ENCODE data around the gene NPRL2.

The NPRL2 gene

DNA sequence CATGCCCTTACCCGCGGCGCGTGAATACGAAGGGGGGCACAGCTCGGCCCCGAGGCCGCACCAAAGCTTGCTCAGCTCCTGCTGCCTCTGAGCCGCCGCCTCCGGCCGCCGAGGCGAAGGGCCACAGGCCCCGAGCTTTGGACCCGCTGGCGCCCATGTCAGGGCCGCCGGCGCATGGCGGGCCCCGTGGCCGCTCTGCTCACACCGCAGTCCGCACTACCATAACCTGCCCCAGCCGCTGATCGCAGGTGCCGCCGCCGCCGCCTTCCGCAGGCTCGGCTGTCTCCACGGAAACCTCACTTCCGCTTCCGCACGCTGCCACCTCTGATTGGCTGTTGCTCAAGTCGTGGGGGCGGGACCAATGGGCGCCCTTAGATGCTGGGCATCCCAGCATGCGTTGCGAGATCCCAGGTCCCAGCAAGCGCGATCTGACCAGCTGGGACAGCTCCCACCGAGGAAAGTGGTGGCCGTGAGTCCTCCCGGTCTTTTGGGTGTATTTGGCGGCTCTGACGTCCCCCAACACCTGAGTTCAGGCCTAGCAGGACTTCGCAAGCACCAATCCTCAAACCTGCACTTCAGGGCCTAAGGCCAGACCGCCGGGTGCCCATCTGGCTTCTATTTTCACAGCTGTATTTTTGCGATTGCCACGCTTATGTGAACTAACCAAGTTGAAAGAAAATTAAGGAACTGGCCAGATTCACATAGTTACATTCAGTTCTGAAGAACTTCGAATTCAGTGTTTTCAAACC lies 22.5 kb downstream of the NPRL2 start, which contains the start of gene TUSC2:
Gene TUSC2 (minus strand): TSS at position 281 of the 749 bp plus-strand sequence. CDS start 124 bp downstream, at position 157.
- no peak for DNase-seq (ENCODE audit: low read depth, low spot score)

GRCh38 chr3:50327129-50327528 lies 23.4 kb downstream of the NPRL2 start:
- no peak for DNase-seq (ENCODE audit: low read depth, low spot score)

DNA sequence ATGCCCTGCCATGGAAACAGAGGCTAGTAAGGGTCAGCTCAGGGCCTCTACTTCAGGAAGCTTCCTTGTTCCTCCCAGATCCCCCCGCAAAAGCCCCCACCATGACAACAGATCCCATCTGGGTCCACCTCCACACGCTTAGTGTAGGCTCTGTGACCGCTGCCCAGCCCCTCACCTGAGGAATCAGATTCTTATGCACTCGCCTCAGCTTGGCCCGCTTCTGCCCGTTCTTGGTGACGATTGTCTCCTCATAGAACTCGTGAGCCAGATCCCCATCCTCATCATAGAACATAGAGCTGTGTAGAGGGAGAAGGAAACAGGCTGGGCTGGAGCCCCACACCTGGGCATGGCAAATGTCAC lies 24.4 kb downstream of the NPRL2 start:
- no peak for DNase-seq (ENCODE audit: low read depth, low spot score)

DNA sequence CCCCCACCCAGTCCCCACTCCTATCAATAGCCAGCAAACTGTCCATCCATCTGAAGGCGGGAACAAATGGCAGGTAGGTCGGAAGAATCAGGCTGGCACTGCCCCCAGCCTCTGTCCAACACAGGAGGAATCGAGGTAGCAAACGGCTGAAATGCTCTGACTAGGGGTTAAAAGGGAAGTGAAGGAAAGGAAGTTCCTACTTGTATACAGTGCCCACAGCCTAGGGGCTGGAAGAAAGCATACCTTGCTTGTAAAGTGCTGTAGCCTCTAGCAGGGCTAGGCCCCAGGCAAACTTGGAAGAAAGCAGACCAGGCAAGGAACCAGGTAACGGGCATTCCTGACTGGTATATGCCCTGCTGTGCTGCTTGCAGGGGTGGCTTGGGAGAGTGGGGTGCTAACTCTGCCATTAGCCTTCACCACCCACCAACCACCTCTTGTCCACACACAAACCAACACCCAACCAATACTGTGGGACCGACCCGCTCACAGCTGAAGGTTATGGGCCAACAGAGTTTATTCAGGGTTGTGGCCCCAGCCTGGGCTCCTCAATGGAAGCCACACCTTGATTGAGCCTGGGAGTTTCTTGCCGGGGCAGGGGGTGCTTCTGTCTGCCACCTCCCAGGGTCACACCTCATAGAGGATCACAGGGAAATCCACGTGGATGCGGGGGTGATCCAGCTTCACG lies 24.9 kb downstream of the NPRL2 start:
- DNase-seq (ENCODE audit: low read depth, low spot score), result no peak

- DNase-seq (ENCODE audit: low read depth, low spot score), result no peak
Measured at GRCh38 chr3:50325113-50325480, 25.5 kb downstream of the NPRL2 start.

DNA sequence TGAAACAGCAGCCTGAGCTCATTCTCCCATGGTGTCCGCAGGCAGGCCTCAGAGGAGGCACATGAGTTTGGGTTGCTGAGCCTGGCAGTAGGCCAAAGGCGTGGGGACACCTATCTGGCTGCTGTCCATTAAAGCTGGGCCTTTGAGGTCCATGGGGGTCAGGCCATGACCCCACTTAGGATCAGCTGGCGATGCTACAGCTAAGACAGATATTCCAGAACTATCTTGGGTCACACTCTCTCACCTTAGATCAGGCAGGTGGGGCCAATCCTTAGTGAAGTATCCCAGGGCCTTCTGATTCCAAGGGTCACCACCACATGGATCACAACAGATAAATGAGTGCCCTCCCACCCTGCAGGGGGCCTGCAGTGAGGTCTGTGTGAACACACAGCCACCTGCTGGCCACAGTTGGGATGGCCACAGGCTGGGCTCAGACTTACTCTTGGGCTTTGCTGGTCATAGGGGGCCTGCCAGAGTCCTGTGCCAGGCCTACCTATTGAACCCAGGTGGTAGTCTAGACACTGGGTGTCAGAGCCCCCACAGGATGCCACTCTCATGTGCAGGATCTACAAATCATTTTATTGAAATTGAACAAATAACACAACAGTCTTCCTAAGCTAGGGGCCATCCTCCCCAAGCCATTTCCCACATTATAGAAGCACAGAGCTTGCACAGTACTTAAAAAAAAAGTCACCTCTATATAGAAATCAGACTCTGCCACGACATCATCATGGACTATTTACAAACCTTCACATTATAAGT lies 26.0 kb downstream of the NPRL2 start:
- DNase-seq (ENCODE audit: low read depth, low spot score), result no peak

DNA sequence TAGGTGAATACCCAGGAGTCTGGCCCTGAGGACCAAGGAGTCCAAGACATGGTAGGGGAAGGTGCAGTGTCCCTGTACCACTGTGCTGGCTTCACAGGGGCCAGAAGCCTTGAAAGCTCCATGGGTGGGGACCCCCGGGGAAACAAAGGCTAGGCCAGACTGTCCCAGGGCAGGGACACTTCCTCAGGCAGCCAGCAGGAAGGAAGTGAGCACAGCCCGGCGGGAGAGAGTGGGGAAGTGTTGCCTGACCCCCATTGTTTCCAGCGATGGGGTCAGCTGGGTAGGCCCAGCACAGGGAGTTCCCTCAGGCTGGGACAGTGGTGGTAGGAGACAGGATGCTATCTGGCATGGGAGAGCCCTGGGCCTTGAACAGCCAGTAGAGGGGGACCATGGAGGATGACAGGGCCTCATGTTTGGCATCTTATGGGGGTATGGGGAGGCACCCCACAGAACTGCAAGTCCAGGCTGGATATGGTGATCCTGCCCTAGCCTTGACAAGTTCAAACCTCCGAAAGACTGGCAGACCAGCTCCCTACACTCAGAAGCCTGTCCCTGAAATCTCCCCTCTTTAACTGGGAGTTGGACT lies 26.9 kb downstream of the NPRL2 start:
- DNase-seq (ENCODE audit: low read depth, low spot score), result no peak

DNA sequence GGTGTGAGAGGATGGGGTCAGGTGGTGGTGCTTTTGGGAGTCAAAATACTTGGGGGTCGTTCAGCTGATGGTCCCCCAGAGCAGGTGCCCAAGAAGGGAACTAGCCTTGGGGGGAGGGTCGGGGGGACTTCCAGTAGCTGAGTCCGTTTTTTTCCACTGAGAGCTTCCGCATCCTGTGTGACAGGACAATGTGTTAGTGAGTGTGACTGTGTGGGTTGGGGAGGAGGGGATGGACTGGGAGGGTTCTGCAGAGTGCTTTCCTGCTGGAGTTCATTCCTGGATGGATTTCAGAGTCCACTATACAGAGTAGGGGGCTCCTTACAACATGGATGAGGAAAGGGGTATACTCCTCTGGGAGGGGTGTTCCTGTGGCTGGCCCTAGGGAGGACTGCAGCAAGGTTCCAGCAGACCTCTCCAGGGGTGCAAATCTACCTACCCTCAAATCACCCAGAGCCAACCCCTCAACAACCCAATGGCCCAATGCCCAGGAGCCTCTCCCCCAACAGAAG lies 27.4 kb downstream of the NPRL2 start:
- DNase-seq (ENCODE audit: low read depth, low spot score), result no peak

DNA sequence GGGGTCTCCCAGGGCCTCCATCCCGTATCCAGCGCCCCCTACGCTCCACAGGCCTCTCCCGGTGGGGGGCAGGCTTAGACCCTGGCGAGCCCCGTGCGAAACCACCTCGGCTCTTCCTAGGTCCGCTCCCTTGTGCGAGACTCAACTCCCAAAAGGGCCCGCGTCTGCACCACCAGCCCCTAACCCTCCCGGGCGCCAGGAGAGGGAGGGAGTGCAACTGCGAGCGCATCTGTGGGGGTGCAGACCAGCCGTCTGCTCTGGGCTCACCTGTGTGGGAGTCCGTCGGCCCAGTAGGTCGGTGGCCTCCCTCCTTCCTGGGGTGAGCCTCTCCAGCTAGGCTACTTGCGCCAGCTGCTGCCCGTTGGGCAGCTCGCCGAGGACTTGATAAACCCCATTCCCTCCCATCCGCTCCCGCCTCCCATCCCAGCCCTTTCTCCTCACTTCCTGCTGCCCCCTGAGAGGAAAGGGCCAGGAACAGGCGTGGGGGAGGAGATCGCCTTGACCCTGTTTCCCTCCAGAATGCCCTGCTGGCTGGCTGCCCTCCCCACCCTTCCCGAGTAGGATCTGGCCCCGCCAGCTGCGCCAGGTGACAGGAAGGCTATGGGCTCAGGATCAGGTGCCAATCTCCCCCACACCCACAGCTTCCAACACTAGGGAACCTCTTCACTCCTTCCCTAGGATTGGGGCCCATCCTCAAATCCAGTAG lies 28.0 kb downstream of the NPRL2 start, which contains the start of gene HYAL2:
Gene HYAL2 (minus strand): TSS at position 360 of the 706 bp plus-strand sequence. CDS start 2,256 bp downstream, outside the sequence.
- DNase-seq (ENCODE audit: low read depth, low spot score), result no peak

DNA sequence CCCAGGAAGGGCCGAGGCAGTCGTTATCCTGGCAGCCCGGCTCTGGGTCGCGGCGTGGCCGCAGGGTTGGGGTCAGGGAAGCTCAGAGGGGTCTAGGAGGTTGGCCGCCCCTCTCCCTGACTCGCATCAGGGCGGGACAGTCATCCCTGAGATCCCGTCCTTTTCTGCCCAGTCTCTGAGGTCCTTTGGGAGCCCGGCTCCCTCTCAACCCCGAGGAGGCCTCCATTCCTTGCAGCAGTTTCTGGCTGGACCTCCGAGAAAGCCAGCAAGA lies 28.5 kb downstream of the NPRL2 start:
- DNase-seq (ENCODE audit: low read depth, low spot score), result no peak

- no peak for DNase-seq (ENCODE audit: low read depth, low spot score)
Measured at GRCh38 chr3:50321336-50322114, 29.1 kb downstream of the NPRL2 start.

DNA sequence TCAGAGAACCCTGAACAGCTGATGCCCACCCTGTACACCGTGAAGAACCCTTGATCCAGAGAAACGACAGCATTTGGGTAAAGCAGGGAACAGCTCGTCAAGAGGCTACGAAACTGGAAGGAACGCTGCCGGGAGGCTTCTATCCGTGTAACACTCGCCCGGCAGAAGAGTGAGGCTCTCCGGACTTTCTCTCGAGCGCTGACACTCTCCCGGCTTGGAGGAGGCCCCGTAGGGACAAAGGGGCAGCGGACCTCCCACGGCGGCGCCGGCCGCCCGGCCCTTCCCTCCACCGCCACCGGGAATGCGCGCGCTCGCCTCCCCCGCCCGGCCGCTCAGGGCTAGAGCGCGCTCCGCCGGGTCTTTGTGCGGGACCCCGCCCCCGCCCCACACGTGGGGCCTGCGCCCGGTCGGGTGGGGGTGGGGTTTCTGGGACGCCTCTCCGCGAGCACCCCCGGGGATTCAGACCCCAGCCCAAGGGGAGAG lies 29.7 kb downstream of the NPRL2 start:
- DNase-seq (ENCODE audit: low read depth, low spot score), result no peak

DNA sequence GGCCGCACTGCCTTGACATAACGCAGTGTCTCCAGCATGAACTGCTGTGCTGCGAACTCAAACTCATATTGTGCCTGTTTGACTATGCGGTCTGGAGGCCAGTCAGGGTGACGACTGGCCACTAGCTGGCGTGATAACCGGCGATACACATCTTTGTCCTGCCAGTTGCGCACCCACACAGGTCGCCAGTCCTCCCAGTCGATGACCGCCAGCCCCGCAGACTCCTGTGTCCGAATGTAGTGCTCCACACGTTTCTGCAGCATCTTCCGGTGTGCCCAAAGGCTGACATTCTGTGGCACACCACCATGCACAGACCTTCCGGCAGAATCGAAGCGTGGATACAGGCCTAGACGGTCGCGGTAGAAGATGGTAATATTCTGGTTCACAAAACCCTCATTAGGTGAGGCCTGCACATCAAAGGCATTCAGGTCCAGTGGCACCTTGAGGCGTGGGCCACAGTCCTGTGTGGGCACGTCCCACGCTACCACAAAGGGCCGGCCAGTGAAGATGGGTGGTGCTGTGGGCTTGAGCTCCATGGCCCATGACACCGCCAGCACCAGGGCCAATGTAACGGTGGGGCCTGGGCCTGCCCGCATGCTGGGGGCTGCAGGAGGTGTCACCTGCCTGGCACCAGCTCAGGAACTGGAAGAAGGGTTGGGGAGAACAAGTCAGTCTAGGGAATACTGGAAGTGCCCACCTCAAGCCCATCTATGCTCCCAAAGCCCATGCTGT lies 30.5 kb downstream of the NPRL2 start:
- no peak for DNase-seq (ENCODE audit: low read depth, low spot score)

GRCh38 chr3:50319181-50319893 lies 31.2 kb downstream of the NPRL2 start:
- no peak for DNase-seq (ENCODE audit: low read depth, low spot score)

DNA sequence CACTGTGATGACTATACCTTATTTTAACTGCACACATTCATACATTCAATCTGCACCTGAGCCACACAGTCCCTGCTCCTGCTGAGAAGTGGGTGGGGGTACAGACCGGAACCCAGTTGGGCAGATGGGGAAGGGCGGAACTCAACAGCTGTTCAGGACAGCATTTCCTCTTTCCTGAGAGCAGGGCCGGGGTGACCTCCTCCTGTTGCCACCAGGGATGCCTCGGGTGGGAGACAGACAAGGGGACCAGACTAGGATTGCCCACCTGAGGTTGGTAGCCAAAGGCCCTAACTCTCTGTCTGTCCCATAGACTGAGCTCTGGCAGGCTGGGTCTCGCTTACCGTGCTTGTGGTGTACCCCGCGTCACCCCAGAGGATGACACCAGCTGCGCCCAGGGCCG lies 32.0 kb downstream of the NPRL2 start:
- no peak for DNase-seq (ENCODE audit: low read depth, low spot score)

- DNase-seq (ENCODE audit: low read depth, low spot score), result no peak
Measured at GRCh38 chr3:50318163-50318562, 32.4 kb downstream of the NPRL2 start.

GRCh38 chr3:50317300-50317699 lies 33.3 kb downstream of the NPRL2 start:
- no peak for DNase-seq (ENCODE audit: low read depth, low spot score)

- no peak for DNase-seq (ENCODE audit: low read depth, low spot score)
Measured at GRCh38 chr3:50316657-50317242, 33.8 kb downstream of the NPRL2 start.

DNA sequence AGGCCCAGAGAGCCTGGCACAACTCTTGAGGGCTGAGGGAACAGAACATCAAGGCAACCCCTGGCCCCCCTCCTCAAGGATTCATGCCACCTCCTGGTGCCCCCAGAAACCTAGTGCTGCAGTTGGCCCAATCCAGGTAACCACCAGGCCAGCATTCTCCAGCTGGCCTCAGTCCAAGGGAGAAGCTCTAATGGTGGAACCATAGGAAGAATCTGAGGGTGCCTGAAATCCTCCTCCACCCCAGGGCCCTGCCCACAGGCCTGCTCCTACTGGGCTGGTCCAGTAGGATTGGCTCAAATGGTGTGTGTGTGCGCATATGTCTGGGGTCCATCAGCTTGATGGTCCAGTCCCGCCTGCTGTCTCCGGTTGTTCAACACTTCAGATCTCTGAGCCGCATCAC lies 35.8 kb downstream of the NPRL2 start:
- DNase-seq (ENCODE audit: low read depth, low spot score), result no peak

Data from iPS DF 19.7 (cell line).